GM18868 (cell line): ENCODE measurements around the gene ZNF213.

Experiments
- ATAC-seq: cut with Tn5 transposase; IDR thresholded peaks from one replicate; pipeline ENCODE4 v1.9.1; 2021; ENCODE audit warnings: mild to moderate bottlenecking, moderate library complexity; ENCODE audit not compliant: unreplicated experiment

Gene ZNF213

GRCh38 chr16:3134338-3135125, at the start of gene ZNF213:
TSS of gene ZNF213 (plus strand) at chr16:3135029. CDS start at chr16:3137281, 2,252 bp downstream.
- peak; percentile 92 for ATAC-seq

DNA sequence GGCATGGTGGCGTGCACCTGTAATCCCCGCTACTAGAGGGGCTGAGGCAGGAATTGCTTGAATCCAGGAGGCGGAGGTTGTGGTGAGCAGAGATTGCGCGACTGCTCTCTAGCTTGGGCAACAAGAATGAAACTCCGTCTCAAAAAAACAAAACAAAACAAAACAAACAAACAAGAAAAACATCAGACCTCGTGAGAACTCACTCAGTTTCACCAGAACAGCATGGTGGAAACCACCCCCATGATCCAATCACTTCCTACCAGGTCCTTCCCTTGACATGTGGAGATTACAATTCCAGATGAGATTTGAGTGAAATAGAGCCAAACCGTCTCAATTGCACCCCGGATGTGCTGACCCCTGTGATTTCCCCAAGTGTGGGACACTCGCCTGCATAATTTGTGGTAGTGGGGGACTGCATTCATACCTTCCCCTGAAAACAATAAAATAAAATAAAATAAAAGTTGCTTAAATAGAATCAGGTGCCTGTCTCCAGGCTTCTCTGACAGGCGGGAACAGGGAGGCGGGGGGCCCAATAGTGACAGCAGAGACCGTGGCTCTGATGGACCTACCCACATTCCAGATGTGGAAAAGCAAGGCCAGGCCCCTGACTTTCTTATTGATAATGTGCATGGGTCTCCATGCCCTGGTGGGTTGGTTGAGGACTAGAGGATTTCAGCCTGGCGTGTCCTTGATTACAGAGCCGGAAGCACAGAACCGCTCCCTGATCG, 48.8 kb upstream of the ZNF213 start:
- ATAC-seq = no peak

GRCh38 chr16:3086596-3087242, 48.1 kb upstream of the ZNF213 start:
- no peak for ATAC-seq

- ATAC-seq = no peak
Observed at GRCh38 chr16:3087243-3088235, 47.3 kb upstream of the ZNF213 start.

DNA sequence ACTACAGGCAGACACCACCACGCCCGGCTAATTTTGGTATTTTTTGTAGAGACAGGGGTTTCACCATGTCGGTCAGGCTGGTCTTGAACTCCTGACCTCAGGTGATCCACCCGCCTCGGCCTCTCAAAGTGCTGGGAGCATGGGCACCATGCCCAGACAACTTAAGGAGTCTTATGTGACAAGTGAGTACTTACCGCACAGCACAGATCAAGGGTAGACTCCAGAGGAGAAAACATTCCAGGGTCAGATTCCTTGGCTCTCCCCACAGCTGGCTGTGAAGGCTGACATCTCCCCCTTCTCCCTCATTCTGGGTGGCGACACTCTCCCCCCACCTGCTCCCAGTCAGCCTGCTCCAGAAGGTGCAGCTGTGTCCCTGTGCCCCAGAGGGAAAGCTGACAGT, 46.4 kb upstream of the ZNF213 start:
- ATAC-seq = no peak

DNA sequence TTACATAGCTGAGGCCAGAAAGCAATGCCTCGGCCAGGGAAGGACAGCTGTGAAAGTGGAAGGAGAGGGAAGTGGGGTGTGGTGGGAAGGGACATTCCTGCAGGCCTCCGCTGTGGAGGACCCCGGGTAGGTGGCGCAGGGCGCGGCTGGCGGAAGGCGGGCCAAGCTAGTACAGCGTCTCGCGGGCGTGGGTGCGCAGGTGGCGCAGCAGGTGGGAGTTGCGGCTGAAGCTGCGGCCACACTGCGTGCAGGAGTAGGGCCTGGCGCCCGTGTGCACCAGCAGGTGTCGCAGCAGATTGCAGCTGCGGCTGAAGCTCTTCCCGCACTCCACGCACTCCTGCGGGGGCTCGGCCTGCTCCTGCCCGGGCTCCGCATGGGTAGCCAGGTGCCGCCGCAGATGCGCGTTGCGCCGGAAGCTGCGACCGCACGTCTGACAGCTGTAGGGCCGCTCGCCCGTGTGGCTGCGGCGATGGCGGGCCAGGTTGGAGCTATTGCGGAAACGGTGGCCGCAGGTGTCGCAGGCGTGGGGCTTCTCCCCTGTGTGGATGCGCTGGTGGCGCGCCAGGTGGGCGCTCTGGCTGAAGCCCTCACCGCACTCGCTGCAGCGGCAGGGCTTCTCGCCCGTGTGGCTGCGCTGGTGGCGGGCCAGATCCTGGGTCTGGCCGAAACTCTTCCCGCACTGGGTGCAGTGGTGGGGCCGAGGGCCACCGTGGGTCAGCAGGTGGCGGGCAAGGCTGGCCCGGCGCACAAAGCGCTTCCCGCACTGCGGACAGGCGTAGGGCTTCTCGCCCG, 45.7 kb upstream of the ZNF213 start:
- no peak for ATAC-seq

- no peak for ATAC-seq
Observed at GRCh38 chr16:3089717-3090592, 44.9 kb upstream of the ZNF213 start.

DNA sequence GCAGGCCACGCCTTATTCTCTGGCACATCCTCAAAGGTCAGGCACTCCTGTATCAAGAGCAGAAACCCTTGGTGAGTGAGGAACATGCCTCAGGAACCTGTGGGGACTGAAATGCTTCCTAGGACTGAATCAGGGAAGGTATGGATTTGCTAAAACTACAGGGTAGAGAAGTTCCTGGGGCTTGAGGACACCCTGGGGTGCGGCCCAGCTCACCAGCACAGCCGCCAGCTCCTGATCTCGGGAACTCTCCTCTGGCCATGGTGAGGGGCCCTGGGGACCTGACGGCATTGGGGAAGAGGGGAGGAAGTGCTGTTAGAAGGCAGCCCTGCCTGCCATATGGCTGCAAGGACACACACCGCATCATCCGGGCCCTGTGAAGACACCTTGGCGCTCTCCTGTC, 43.3 kb upstream of the ZNF213 start:
- ATAC-seq = no peak

DNA sequence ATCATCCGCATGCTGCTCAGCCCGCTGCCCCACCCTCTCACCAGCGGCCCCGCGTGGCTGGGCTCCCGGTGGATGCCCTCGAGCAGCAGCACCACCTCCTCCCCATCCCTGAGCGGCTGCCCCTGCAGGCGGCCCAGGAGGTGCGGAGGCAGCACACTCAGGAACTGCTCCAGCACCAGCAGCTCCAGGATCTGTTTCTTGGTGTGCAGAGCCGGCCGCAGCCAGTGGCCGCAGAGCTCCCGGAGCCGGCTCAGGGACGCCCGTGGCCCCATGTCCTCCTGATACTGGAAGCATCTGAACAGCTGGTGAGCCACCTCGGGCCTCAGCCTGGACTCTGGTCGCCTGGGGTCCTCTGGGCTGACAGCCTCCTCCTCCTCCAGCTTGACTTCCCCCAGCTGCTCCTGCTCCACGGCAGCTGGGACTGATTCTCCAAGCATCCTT, 42.3 kb upstream of the ZNF213 start:
- ATAC-seq = no peak

- no peak for ATAC-seq
Observed at GRCh38 chr16:3094289-3095027, 40.4 kb upstream of the ZNF213 start.

GRCh38 chr16:3095869-3096268, 39.0 kb upstream of the ZNF213 start:
- ATAC-seq = peak; percentile 78

GRCh38 chr16:3096362-3096761, 38.5 kb upstream of the ZNF213 start:
- ATAC-seq = no peak

DNA sequence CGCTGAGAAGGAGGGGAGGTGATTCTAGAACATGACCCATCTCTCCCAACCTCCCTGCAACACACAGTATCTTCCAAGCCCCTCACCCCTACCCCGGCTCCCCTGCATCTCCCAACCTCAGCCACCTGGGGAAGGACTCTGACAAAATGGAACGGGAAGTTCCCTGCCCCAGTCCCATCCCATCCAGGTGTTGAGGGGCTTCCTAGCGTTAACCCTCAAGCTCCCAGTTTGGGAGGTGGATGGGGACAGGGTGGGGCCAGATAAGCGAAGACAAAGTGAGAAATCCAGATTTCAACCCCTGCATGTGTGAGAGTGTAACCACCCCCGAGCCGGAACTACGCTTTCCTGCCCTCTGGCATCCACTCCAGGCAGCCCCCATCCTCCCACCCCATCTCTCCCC, 37.6 kb upstream of the ZNF213 start:
- no peak for ATAC-seq

- no peak for ATAC-seq
Observed at GRCh38 chr16:3098459-3099394, 36.1 kb upstream of the ZNF213 start, which contains the start of gene ZSCAN10. TSS of gene ZSCAN10 (minus strand) at chr16:3099294. CDS start at chr16:3092937, 6,357 bp downstream.

GRCh38 chr16:3099395-3099731, 35.5 kb upstream of the ZNF213 start:
- no peak for ATAC-seq

GRCh38 chr16:3099732-3100499, 34.9 kb upstream of the ZNF213 start:
- ATAC-seq = peak; percentile 57
